Measurements from ENCODE around the gene IZUMO4. TPM values are rescaled to one million over a fixed set of nuclear protein-coding genes. Genes with fewer than 3 reads are reported as not detected.

Gene IZUMO4
- total and polyA plus RNA-seq, 4 donors, result 1.2 to 1.4 (median 1.2) TPM

GRCh38 chr19:2136796-2137195, 40.1 kb downstream of the IZUMO4 start:
- TF ChIP-seq SP1 (IDR thresholded peaks at IDR 0.05) (no peak), ATF3 (IDR thresholded peaks at IDR 0.05) (no peak), GABPA (IDR thresholded peaks at IDR 0.05 in 1 of 2, conservative IDR thresholded peaks at IDR 0.05 in 1 of 2) (no peak), RXRA (IDR thresholded peaks at IDR 0.05) (no peak), REST (IDR thresholded peaks at IDR 0.05) (no peak), FOXA1 (IDR thresholded peaks at IDR 0.05) (no peak), TAF1 (conservative IDR thresholded peaks at IDR 0.05) (no peak), YY1 (IDR thresholded peaks at IDR 0.05) (no peak), RAD21 (IDR thresholded peaks at IDR 0.05) (no peak), NR2F2 (IDR thresholded peaks at IDR 0.05) (no peak), ZBTB33 (IDR thresholded peaks at IDR 0.05) (no peak), EGR1 (IDR thresholded peaks at IDR 0.05; ENCODE audit: low read depth in 2 of 2) (no peak), JUND (IDR thresholded peaks at IDR 0.05) (no peak), HNF4A (conservative IDR thresholded peaks at IDR 0.05) (no peak), HNF4G (IDR thresholded peaks at IDR 0.05) (no peak), FOXA2 (IDR thresholded peaks at IDR 0.05) (no peak), CTCF (IDR thresholded peaks at IDR 0.05; ENCODE audit: low read depth, low read length, missing input control) (no peak), MAX (IDR thresholded peaks at IDR 0.05) (no peak)
- 96% methylated on average over 23 of the region's 23 CpGs for WGBS
- H3K9ac ChIP-seq (ENCODE audit: low read depth in 1 of 2, low read length in 2 of 2), result no peak overlapping the region
- H3K27ac ChIP-seq (ENCODE audit: low read depth in 1 of 2, low read length in 2 of 2), result no peak overlapping the region
- H3K4me1 ChIP-seq (ENCODE audit: control insufficient read depth in 4 of 4, insufficient read depth in 4 of 4, low read length in 3 of 4), result peaks cover 0 to 19% (median 12%) of the 10 kb centered on the region in 4 donors
- H3K27me3 ChIP-seq (ENCODE audit: control insufficient read depth in 4 of 4, insufficient read depth in 4 of 4, low read length in 3 of 4), result no peaks in the 10 kb centered on the region
- H3K4me3 ChIP-seq (ENCODE audit: low read depth in 1 of 3, low read length in 3 of 3), result no peak overlapping the region
- no peak for DNase-seq (ENCODE audit: low spot score)
- H3K36me3 ChIP-seq (ENCODE audit: control insufficient read depth in 4 of 4, insufficient read depth in 3 of 4, low read depth in 1 of 4, low read length in 3 of 4), result peaks cover 11 to 36% (median 14%) of the 10 kb centered on the region in 4 donors
- H3K9me3 ChIP-seq (ENCODE audit: control insufficient read depth in 4 of 4, low read length in 3 of 4), result no peaks in the 10 kb centered on the region

All from liver (tissue), 9 donors.